Skeletal muscle tissue (tissue), 4 donors: Measurements from ENCODE around the gene BASP1. TPM values are rescaled to one million over a fixed set of nuclear protein-coding genes. Genes with fewer than 3 reads are reported as not detected.
"Not testable (repeated sequence)": the region's sequence is repeated elsewhere in the genome, so short reads cannot be mapped to it uniquely, and the experiment has no call there.

Experiments
- H3K27ac ChIP-seq: one replicate; pipeline ENCODE4 v1.7.0; 2013; ENCODE audit warnings: mild to moderate bottlenecking, low read depth, low read length, inconsistent platforms
- H3K27me3 ChIP-seq, 3 donors: one replicate each; pipeline ENCODE4 v1.7.0; 2013; ENCODE audit warnings: low read length in 3 of 3; ENCODE audit not compliant: control insufficient read depth in 3 of 3, insufficient read depth in 3 of 3
- H3K36me3 ChIP-seq, 3 donors: one replicate each; pipeline ENCODE4 v1.7.0; 2013; ENCODE audit warnings: low read length in 3 of 3; ENCODE audit not compliant: control insufficient read depth in 3 of 3, insufficient read depth in 3 of 3
- H3K4me1 ChIP-seq, 3 donors: one replicate each; pipeline ENCODE4 v1.7.0; 2013; ENCODE audit warnings: low read length in 3 of 3, mild to moderate bottlenecking in 3 of 3; ENCODE audit not compliant: control insufficient read depth in 3 of 3, insufficient read depth in 3 of 3
- H3K4me3 ChIP-seq, 3 donors: one replicate each; pipeline ENCODE4 v1.7.0; 2013; ENCODE audit warnings: low read length in 3 of 3
- H3K9ac ChIP-seq, 3 donors: one replicate each; pipeline ENCODE4 v1.7.0; 2013; ENCODE audit warnings: low read length in 3 of 3, mild to moderate bottlenecking in 3 of 3, moderate library complexity in 2 of 3, low read depth in 1 of 3
- H3K9me3 ChIP-seq, 3 donors: one replicate each; pipeline ENCODE4 v1.7.0; 2013; ENCODE audit warnings: low read length in 3 of 3; ENCODE audit not compliant: control insufficient read depth in 3 of 3
- total RNA-seq: library from RNA; depleted of rRNA; stranded (reverse); fragments of >200 nt; gene quantifications from one replicate; pipeline ENCODE4 v1.2.3, GENCODE V29; 2014
- donor health status: Osteomylitis.

BASP1 gene
- total RNA-seq, 1 donor from 2014 or later: 12.5 TPM

DNA sequence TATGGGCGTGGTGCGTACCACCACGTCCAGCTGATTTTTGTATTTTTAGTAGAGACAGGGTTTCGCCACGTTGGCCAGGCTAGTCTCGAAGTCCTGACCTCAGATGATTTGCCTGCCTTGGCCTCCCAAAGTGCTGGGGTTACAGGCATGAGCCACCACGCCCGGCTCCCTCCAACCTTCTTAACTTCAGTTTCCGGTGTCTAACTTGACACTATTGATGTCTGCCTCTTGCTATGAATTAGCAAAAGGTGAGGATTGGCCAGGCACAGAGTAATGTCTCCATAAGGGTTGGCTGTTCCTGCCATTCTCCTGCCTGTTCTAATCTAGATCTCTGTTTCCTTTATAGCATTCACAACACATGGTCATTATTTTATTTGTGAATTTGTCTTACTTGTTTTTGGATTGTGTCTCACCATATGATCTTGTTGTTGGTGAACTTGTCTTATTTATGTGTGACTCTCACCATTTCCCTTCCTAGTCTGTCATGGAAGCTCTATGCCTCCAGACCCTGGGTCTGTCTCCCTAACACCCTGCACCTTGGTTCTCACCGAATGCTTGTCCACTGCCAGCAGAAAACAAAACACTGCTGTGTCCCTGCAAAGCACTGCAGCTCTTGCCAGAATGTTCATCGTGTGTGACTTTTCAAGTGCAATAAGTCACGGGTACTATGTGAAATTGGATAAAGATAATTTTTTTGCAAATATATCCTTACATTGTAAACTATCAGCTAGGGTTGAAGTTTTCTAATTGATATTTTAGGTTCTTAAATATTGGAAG lies 26.0 kb downstream of the BASP1 start:
- Histone ChIP-seq H3K4me3 (no peak overlapping the region), H3K27ac (no peak overlapping the region), H3K9ac (no peak overlapping the region), H3K9me3 (no peaks in the 10 kb centered on the region), H3K27me3 (no peaks in the 10 kb centered on the region), H3K4me1 (no peaks in the 10 kb centered on the region), H3K36me3 (no peaks in the 10 kb centered on the region)

DNA sequence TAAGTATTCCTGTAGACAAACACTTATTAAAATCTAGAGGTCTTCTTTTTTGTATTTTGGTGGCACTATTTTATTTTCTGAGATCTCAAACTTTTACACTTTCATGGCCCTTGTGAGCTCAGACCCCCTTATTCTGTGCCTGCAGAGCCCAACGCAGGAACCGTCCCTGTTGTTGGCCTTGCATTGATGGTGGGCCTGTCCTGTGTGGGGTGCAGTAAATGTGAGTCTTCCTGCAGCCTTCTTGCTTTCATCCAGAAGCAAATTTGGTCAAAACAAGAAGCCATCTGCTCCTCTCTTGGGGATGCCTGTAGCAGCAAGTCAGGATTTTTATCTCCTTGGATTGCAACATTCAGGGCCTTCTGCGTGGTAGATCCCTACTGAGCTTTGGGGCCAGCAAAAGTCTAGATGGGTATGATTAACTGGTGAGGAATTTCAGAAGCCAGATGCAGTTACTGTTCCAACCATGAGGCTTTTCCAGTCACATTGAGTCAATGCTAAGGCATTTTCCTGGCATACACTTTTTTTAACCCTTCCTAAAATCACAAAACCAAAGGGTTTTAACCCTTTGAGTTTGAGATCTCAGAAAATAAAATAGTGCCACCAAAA lies 31.7 kb downstream of the BASP1 start:
- Histone ChIP-seq H3K4me1 (no peaks in the 10 kb centered on the region), H3K9ac (no peak overlapping the region), H3K9me3 (no peaks in the 10 kb centered on the region), H3K27me3 (no peaks in the 10 kb centered on the region), H3K4me3 (no peak overlapping the region), H3K27ac (no peak overlapping the region), H3K36me3 (no peaks in the 10 kb centered on the region)

DNA sequence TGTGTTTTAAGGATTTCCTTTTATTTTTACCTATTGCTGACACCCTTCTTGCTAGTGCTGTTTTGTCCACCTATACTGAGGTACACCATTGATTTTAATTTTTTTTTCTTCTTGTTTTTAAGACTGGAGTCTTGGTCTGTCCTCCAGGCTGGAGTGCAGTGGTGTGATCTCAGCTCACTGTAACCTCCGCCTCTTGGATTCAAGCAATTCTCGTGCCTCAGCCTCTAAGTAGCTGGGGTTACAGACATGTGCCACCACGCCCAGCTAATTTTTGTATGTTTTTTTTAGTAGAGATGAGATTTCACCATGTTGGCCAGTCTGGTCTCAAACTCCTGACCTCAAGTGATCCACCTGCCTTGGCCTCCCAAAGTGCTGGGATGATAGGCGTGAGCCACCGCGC lies 32.4 kb downstream of the BASP1 start:
- H3K27ac ChIP-seq: not testable (repeated sequence)

DNA sequence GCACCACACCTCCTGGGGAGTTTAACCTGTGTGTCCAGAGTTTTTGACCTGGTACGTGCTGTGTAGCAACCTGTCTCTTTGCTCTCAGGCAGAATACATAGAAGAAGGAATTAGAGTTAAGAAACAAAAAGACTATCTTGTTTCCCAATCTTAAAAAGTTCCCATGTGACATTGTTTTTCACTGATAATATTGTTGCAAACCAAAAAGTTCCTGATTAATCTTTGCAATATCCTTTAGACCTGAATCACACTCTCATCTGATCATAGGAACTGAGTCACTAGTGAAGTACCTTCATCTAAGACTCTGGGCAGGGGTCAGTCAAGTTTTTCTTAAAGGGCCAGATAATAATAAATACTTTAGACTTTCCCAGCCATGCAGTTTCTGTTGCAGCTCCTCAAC lies 35.1 kb downstream of the BASP1 start:
- Histone ChIP-seq H3K27me3 (no peaks in the 10 kb centered on the region), H3K36me3 (no peaks in the 10 kb centered on the region), H3K4me1 (no peaks in the 10 kb centered on the region), H3K9me3 (no peaks in the 10 kb centered on the region), H3K4me3 (no peak overlapping the region), H3K27ac (no peak overlapping the region), H3K9ac (no peak overlapping the region)

More for the DNA sequence above, 32.4 kb downstream of the BASP1 start:
- not testable (repeated sequence) for H3K9me3 ChIP-seq, H3K4me3 ChIP-seq, H3K9ac ChIP-seq, H3K27me3 ChIP-seq, H3K36me3 ChIP-seq, H3K4me1 ChIP-seq

DNA sequence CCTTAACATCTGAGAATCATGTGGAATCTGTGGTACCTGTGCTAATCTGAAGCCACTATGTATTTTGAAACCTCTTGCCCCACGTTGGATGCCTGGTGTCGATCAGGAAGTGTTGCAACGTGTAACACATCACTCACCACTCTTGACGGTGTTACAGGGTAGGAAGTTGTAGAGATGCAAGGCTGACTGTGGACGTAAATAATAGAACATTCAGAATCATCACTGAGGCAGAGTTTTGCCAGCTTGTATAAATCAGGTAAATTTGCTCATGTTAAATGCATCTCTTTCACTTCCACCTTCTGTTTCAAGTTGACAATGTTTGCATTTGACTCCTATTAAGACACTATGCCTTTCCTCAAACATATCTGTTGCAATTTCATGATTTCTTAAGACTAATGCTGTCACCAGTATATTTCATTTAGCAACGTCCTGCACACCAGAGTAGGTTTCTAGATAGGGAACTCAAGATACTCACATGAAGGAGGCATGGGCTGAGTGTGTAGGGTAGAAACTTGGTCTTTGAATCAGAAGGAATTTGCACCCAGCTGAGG lies 38.1 kb downstream of the BASP1 start:
- no peak overlapping the region for H3K9ac ChIP-seq
- H3K4me3 ChIP-seq: no peak overlapping the region
- no peak overlapping the region for H3K27ac ChIP-seq
- H3K9me3 ChIP-seq: no peaks in the 10 kb centered on the region
- H3K4me1 ChIP-seq: no peaks in the 10 kb centered on the region
- H3K27me3 ChIP-seq: no peaks in the 10 kb centered on the region
- no peaks in the 10 kb centered on the region for H3K36me3 ChIP-seq

DNA sequence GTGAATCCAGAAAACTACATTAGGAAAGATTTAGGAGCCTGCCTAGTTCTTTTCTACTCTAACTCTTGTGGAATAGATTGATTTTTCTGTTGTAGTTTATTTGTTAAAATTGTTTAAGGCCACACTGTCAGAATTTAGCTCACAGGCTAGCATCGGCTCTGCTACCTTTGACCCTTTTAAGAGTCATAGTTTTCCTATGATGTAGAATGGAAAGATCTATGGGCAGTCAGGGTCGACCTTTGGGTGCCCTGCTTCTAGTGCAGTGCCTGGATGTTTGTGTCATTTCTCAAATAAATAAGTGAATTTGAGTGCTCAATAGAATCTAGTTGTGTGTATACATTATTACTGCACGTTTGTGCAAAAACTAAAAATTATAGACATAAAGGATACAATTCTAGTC lies 38.7 kb downstream of the BASP1 start:
- Histone ChIP-seq H3K4me3 (no peak overlapping the region), H3K36me3 (no peaks in the 10 kb centered on the region), H3K4me1 (no peaks in the 10 kb centered on the region), H3K9me3 (no peaks in the 10 kb centered on the region), H3K27ac (no peak overlapping the region), H3K9ac (no peak overlapping the region), H3K27me3 (no peaks in the 10 kb centered on the region)

DNA sequence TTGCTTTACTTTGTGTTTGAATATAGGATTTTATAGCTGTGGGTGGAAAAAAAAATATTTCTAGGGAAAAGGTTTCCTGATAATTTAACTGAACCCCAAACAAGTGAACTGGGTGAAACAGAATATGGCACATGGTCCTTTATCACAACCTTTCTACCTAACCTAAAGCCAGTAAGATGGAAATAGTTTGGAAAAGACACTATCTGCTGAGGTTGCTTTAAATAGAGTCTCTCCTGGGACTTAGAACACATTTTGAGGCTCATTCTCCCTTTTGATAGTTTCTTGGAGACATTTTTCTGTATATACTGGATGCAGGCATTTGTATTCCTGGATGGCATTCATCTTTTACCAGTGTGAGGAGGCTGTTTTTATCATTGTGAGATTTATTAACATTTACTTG lies 39.4 kb downstream of the BASP1 start:
- Histone ChIP-seq H3K4me1 (no peaks in the 10 kb centered on the region), H3K9me3 (no peaks in the 10 kb centered on the region), H3K27me3 (no peaks in the 10 kb centered on the region), H3K4me3 (no peak overlapping the region), H3K36me3 (no peaks in the 10 kb centered on the region), H3K9ac (no peak overlapping the region), H3K27ac (no peak overlapping the region)

DNA sequence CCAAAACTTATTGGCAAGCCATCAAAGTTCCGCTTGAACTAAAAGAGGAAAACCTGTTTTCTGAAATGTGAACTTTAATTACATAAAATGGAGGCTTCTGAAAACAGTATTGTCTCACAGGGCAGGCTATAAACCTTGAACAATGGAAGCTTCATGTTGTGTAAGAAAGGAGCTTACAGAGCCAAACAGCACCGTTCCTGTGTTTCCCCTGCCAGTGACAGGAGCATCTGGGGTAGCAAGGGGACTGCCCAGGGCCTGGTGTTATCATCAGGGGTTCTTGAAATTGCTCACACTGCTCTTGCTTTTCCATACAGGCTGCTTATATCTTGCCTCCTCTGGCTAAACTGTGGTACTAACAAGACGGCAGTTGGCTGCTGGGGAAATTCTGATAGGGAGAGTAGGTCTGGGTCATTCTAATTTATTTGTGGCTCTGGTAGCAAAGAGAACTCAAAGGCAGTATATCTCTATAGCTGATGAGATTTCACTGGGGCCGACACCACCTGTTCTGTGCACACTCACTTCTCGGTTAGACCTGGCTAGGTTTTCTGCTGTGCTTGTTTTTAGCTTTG lies 40.4 kb downstream of the BASP1 start:
- H3K27ac ChIP-seq: no peak overlapping the region
- no peak overlapping the region for H3K9ac ChIP-seq
- H3K27me3 ChIP-seq: no peaks in the 10 kb centered on the region
- H3K4me1 ChIP-seq: no peaks in the 10 kb centered on the region
- no peaks in the 10 kb centered on the region for H3K36me3 ChIP-seq
- no peak overlapping the region for H3K4me3 ChIP-seq
- no peaks in the 10 kb centered on the region for H3K9me3 ChIP-seq

DNA sequence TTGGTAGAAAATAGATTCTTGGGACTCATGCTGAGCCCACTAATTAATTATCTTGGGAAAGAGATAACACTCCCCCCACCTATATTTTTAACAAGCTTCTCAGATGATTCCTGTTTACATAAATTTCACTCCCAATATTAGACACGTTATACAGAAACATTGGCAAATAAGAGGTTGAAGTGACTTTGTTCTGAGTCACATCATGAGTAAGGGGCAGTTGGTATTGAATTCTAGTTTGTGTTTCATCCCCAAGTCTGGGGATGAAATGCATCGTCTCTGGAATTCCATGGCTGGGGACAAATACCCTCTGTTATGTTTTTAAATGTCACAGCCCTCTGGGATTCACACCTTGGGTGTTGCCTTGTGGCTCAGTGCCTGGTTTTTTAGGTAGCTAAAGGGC lies 41.0 kb downstream of the BASP1 start:
- Histone ChIP-seq H3K9me3 (no peaks in the 10 kb centered on the region), H3K27me3 (no peaks in the 10 kb centered on the region), H3K4me1 (no peaks in the 10 kb centered on the region)

DNA sequence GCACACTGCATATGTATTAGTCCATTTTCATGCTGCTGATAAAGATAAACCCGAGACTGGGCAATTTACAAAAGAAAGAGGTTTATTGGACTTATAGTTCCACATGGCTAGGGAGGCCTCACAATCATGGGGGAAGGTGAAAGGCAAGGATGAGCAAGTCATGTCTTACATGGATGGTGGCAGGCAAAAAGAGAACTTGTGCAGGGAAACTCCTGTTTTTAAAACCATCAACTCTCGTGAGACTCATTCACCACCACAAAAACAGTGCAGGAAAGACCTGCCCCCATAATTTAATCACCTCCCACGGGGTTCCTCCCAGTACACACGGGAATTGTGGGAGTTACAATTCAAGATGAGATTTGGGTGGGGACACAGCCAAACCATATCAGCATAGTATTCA lies 41.6 kb downstream of the BASP1 start:
- H3K9me3 ChIP-seq, H3K4me3 ChIP-seq, H3K27ac ChIP-seq, H3K36me3 ChIP-seq, H3K4me1 ChIP-seq, H3K9ac ChIP-seq, H3K27me3 ChIP-seq: not testable (repeated sequence)

More for the DNA sequence above, 41.0 kb downstream of the BASP1 start:
- Histone ChIP-seq H3K36me3 (no peaks in the 10 kb centered on the region), H3K4me3 (no peak overlapping the region), H3K9ac (no peak overlapping the region), H3K27ac (no peak overlapping the region)
